GM20000 (cell line): ENCODE data around the gene SUCO.

Experiments used
- DNase-seq: peaks from one replicate; pipeline ENCODE4 v3.0.0; 2012; ENCODE audit warnings: low spot score
- TF ChIP-seq, protein P1 (sequence below): IDR thresholded peaks from 2 replicates; pipeline ENCODE4 v1.5.1; 2012; ENCODE audit warnings: mild to moderate bottlenecking, control low read depth; ENCODE audit errors: extremely low read depth, missing control alignments

SUCO gene

DNA sequence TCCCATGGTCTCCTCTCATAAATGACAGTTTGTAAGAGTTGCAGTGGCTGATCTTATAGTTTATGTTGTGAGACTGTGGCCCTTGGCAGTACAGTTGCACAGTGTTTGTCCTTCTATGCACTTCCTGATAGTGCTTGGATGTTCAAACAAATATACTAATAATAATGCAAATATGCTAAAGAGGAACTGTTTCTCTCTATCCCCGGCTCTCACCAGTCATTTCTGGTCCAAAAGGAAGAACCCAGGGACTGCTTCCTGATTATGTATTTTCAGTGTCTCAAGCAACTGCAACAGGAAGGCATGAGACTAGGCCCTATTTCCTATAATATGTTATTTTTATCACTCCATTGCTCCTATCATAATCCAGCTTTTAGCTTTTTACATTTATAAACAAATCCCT lies 17.0 kb upstream of the SUCO start:
- DNase-seq = no peak
- TF ChIP-seq, protein P1, sequence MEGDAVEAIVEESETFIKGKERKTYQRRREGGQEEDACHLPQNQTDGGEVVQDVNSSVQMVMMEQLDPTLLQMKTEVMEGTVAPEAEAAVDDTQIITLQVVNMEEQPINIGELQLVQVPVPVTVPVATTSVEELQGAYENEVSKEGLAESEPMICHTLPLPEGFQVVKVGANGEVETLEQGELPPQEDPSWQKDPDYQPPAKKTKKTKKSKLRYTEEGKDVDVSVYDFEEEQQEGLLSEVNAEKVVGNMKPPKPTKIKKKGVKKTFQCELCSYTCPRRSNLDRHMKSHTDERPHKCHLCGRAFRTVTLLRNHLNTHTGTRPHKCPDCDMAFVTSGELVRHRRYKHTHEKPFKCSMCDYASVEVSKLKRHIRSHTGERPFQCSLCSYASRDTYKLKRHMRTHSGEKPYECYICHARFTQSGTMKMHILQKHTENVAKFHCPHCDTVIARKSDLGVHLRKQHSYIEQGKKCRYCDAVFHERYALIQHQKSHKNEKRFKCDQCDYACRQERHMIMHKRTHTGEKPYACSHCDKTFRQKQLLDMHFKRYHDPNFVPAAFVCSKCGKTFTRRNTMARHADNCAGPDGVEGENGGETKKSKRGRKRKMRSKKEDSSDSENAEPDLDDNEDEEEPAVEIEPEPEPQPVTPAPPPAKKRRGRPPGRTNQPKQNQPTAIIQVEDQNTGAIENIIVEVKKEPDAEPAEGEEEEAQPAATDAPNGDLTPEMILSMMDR = no peak

DNA sequence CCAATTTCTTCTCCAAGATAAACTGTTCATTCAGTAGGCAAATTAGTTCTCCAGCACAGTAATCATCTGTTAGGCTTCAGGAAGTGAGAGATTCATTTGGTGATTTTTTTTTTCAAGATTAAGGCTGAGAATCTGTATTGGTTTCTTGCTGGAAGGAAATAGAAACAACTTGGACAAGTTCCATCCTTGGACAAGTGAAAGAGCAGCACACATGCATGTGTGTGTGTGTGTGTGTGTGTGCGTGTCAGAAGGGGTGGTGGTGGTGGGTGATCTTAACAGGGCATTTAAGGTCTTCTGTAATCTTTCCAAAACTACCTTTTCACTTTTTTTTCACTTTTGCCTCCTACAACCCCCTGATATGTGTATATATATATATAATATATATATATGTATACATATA lies 15.9 kb upstream of the SUCO start:
- TF ChIP-seq, protein P1 = no peak
- no peak for DNase-seq

DNA sequence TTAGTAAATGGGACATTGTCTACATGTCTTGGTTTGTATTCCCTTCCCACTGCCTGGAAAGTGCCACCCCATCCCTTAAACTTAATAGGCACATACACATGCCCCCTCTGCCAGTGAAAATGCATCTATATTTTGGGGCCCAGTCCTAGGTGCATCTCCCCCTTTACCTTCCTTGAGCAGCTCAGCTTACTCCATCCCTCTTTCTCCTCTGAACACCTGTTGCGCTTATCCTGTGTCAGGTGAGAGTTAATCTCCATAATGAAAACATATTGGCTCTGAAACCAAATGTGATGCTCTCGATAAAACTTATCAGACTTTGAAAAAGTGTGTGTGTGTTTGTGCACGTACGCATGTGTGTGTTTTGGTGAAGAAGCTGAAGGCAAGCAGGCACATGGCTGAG lies 15.4 kb upstream of the SUCO start:
- TF ChIP-seq, protein P1 = no peak
- DNase-seq = no peak

DNA sequence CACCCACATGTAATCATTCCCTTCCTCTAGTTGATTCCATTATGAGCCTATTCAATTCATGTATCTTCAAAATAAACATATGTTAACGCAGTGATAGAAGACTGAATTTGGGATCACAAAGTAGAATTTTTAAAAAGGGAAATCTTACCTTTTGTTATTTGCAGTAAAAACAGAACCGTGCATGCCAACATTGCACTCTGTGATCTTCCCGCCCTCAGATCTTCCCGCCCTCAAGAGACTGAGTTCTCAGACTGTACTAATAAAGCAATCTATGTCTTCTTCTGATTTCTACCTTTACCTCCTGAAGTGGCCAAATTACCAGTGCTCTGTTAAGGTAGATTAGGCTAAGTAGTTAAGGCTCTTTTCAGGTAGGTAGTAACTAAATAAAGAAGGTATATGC lies 3.6 kb upstream of the SUCO start:
- TF ChIP-seq, protein P1 = no peak
- no peak for DNase-seq

DNA sequence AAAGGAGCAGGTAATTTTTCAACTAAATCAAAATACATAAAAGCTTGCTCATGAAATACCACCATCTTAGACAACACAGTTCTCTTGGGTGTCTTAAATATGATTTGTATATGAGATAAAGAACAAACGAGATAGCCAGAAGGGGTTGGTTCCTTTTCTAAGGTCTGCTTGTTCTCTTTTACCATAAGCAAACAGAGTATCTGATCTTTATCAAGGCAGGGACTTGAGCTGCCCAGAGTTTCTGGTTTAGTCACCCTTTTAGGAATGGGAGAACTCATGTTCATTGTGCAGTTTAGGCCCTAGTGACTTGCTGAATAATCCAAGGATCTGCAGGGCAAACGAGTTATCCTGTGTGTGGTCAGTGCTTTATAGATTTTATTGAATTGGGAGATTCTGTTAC lies 3.0 kb upstream of the SUCO start:
- TF ChIP-seq, protein P1 = no peak
- DNase-seq = no peak

DNA sequence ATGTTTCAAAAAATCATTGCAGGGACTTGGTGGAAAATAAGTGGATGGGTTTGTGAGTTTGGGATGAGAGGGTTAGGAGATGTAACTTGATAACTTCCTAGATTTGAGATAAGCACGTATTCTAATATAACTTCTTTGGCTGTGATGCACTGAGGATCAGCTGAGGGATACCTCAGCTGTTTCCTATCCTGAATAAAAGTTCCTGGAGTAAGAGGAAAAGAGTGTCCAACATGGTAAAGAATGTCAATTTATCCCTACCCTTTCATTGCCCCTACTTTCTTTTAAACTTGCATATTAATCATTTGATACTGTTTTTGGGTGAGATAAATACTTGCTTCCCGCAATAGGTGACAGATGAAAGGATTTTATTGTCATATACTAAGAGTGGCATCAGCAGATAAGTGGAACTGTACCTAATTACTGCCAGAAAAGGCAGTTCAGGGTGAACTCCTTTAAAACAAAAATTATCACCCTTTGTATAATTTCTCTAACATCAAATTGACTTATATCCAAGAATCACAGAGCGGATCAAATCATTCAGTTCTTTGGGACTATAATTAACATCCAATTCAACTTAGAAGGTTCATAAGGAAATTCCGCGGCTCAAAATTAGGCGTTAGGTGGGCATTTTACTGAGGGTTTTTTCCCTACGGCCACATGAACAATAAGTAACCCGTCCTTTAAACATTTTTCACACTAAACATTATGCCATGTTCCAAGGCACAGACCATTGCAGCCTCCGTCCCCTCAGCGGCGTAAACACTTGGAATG lies 1.4 kb upstream of the SUCO start:
- no peak for DNase-seq
- TF ChIP-seq, protein P1 = no peak

DNA sequence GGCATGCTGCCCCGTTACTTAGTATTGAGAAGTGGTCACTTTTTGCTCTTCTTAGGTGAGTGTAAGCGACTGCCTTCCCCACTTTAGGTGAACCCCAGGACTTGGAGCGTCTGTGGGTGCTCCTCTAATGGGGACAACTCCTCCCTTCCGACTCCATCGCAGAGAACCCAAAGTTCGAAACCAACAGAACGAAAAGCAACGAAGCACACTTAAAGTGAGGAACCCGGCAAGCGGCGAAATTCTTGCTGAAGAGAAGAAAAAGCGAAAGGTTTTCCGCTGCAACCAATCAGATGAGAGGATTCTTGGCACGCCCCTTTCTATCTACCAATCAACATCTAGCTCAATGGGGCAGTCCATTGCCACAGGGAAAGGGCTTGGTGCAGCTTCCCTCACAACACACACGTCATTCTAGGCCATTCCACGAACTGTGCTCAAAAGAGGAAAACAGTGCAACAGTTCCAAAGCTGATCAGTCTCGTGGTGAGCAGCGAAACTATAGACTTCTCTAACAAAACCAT lies 709 bp upstream of the SUCO start:
- TF ChIP-seq, protein P1 = no peak
- DNase-seq = peak; percentile 88
